MCF 10A (cell line): ENCODE measurements around the gene TGM6. TPM values are rescaled to one million over a fixed set of nuclear protein-coding genes. Genes with fewer than 3 reads are reported as not detected.

Experiments
- BruUV-seq: library from RNA; stranded (reverse); fragments of 400-500 nt; replicated peaks from 2 replicates; lab custom pipeline; 2021; lab: Mats Ljungman, UMichigan
- CTCF ChIA-PET: fragments of 300-600 bp; sonication (Branson Sonifier 250); formaldehyde crosslinking; extraction: SDS; loops from one replicate; lab custom pipeline; 2021; ENCODE audit warnings: antibody characterized with exemption, inconsistent platforms; lab: Yijun Ruan, JAX
- POLR2A ChIA-PET: fragments of 300-600, 350-650 bp; sonication (Branson Sonifier 250); formaldehyde crosslinking; extraction: SDS; loops from one replicate; lab custom pipeline; 2020; ENCODE audit warnings: antibody characterized with exemption, inconsistent platforms; lab: Yijun Ruan, JAX
- DNase-seq: peaks from one replicate; pipeline ENCODE4 v3.0.0-alpha.2; 2018; ENCODE audit not compliant: unreplicated experiment
- H3K27ac Mint-ChIP-seq: one replicate; pipeline ENCODE4 v1.8.0; 2022; ENCODE audit warnings: mild to moderate bottlenecking, low read depth, mixed read lengths; ENCODE audit not compliant: unreplicated experiment
- H3K27me3 Mint-ChIP-seq: one replicate; pipeline ENCODE4 v1.8.0; 2022; ENCODE audit warnings: mixed read lengths; ENCODE audit not compliant: insufficient read depth, unreplicated experiment
- H3K36me3 Mint-ChIP-seq: one replicate; pipeline ENCODE4 v1.8.0; 2022; ENCODE audit warnings: mild to moderate bottlenecking, moderate library complexity, mixed read lengths; ENCODE audit not compliant: insufficient read depth, unreplicated experiment
- H3K4me1 Mint-ChIP-seq: one replicate; pipeline ENCODE4 v1.8.0; 2022; ENCODE audit warnings: mixed read lengths; ENCODE audit not compliant: insufficient read depth, unreplicated experiment
- H3K4me3 Mint-ChIP-seq: one replicate; pipeline ENCODE4 v1.8.0; 2022; ENCODE audit warnings: mild to moderate bottlenecking, moderate library complexity, mixed read lengths; ENCODE audit not compliant: unreplicated experiment
- H3K9me3 Mint-ChIP-seq: one replicate; pipeline ENCODE4 v1.8.0; 2022; ENCODE audit warnings: mixed read lengths; ENCODE audit not compliant: unreplicated experiment
- intact Hi-C: fragments of 100-400 bp; cut with micrococcal nuclease; formaldehyde crosslinking; loops from 2 replicates; pipeline ENCODE4 v1.14.1; 2022
- total RNA-seq: library from RNA; stranded (reverse); gene quantifications from 2 replicates; pipeline ENCODE4 v1.2.3, GENCODE V29; 2022
- TF ChIP-seq, protein P1 (sequence below): fragments of 200-600 bp; IDR thresholded peaks from one replicate; pipeline ENCODE4 v1.8.0; 2022; ENCODE audit warnings: antibody characterized with exemption, mild to moderate bottlenecking; ENCODE audit not compliant: unreplicated experiment

Gene TGM6
- total RNA-seq, 1 experiment from 2014 or later: not detected

DNA sequence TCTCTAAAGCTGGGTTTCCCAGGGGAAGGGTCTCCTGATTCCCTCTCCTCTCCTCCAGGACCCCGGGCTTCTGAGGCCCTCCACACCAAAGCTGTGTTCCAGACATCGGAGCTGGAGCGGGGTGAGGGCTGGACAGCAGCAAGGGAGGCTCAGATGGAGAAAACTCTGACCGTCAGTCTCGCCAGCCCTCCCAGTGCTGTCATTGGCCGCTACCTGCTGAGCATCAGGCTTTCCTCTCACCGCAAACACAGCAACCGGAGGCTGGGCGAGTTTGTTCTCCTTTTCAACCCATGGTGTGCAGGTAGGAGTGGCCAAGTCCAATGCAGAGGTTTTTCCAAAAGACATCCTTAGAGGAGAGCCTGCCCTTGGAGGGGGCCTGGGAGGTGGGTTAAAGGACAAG, 14.4 kb downstream of the TGM6 start:
- BruUV-seq: no TSS peak

DNA sequence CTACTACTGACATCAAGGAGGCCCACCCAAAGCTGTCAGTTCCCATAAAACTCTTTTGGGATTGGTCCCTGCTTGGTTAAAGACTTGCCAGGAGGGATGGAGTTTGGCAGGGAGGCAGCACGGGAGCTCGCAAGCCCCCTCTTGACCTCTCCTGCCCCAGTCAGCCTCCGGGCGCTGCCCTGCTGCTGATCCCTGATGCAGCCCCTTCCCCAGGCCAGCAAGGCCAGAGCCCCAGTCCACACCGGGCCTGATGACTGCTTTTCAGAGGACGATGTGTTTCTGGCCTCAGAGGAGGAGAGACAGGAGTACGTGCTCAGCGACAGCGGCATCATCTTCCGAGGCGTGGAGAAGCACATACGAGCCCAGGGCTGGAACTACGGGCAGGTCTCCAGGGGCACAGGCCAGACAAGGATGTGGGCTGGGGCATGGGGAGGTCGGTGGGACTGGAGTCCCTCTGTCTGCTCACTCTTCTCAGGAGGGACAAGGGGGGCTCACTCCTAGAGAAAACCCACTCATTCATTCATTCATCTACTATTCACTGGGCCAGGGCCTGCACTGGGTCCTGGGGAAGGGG, 15.6 kb downstream of the TGM6 start:
- POLR2A ChIA-PET: no interaction called here
- intact Hi-C loops: no loop called here
- Mint-ChIP-seq H3K4me1 (no peaks in the 10 kb centered on the region), H3K9me3 (no peaks in the 10 kb centered on the region), H3K36me3 (no peaks in the 10 kb centered on the region), H3K4me3 (no peak overlapping the region), H3K27me3 (no peaks in the 10 kb centered on the region), H3K27ac (no peak overlapping the region)
- TF ChIP-seq, protein P1, sequence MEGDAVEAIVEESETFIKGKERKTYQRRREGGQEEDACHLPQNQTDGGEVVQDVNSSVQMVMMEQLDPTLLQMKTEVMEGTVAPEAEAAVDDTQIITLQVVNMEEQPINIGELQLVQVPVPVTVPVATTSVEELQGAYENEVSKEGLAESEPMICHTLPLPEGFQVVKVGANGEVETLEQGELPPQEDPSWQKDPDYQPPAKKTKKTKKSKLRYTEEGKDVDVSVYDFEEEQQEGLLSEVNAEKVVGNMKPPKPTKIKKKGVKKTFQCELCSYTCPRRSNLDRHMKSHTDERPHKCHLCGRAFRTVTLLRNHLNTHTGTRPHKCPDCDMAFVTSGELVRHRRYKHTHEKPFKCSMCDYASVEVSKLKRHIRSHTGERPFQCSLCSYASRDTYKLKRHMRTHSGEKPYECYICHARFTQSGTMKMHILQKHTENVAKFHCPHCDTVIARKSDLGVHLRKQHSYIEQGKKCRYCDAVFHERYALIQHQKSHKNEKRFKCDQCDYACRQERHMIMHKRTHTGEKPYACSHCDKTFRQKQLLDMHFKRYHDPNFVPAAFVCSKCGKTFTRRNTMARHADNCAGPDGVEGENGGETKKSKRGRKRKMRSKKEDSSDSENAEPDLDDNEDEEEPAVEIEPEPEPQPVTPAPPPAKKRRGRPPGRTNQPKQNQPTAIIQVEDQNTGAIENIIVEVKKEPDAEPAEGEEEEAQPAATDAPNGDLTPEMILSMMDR: no peak
- CTCF ChIA-PET: interaction anchor here (0.7 to 1.3 kb wide), 3 partner anchors 9 to 189 kb away, joined by 3 to 5 read pairs (median 3); no protein-coding TSS in a partner anchor
- DNase-seq: no peak
- no TSS peak for BruUV-seq

More for the DNA sequence above, 14.4 kb downstream of the TGM6 start:
- Mint-ChIP-seq H3K36me3 (no peaks in the 10 kb centered on the region), H3K27me3 (no peaks in the 10 kb centered on the region), H3K4me1 (no peaks in the 10 kb centered on the region), H3K27ac (no peak overlapping the region), H3K4me3 (no peak overlapping the region), H3K9me3 (no peaks in the 10 kb centered on the region)
- POLR2A ChIA-PET: interaction anchor here (0.6 kb wide), 2 partner anchors 61 to 195 kb away, joined by 3 read pairs; no protein-coding TSS in a partner anchor
- TF ChIP-seq, protein P1: no peak
- no peak for DNase-seq
- CTCF ChIA-PET: interaction anchor here (0.6 to 1.1 kb wide), 2 partner anchors 60 to 197 kb away, joined by 3 read pairs; no protein-coding TSS in a partner anchor
- intact Hi-C loops: no loop called here

DNA sequence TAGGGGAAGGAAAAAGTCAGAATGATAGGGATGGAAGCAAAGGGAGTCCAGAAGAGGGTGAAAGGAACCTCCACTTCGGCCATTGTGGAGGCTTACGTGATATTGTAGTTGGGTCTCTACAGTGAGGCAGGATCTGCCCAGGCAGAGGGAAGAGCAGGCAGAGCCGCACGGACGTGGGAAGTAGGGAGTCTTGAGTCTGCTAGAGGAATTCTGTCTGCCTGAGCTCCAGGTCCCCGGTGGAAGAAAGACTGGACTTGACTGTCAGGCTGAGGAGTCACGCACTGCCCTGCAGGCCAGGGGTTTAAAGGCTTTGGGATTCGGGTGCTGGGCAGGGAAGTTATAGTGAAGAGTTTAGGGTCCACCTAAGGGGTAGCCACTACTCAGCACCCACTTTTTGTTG, 16.4 kb downstream of the TGM6 start:
- Mint-ChIP-seq H3K36me3 (no peaks in the 10 kb centered on the region), H3K27ac (no peak overlapping the region), H3K4me3 (no peak overlapping the region), H3K4me1 (no peaks in the 10 kb centered on the region), H3K9me3 (no peaks in the 10 kb centered on the region), H3K27me3 (no peaks in the 10 kb centered on the region)
- CTCF ChIA-PET: interaction anchor here (0.7 to 1.3 kb wide), 3 partner anchors 10 to 240 kb away, joined by 3 to 5 read pairs (median 3); no protein-coding TSS in a partner anchor
- no TSS peak for BruUV-seq
- POLR2A ChIA-PET: no interaction called here
- intact Hi-C loops: no loop called here
- TF ChIP-seq, protein P1: no peak
- no peak for DNase-seq

DNA sequence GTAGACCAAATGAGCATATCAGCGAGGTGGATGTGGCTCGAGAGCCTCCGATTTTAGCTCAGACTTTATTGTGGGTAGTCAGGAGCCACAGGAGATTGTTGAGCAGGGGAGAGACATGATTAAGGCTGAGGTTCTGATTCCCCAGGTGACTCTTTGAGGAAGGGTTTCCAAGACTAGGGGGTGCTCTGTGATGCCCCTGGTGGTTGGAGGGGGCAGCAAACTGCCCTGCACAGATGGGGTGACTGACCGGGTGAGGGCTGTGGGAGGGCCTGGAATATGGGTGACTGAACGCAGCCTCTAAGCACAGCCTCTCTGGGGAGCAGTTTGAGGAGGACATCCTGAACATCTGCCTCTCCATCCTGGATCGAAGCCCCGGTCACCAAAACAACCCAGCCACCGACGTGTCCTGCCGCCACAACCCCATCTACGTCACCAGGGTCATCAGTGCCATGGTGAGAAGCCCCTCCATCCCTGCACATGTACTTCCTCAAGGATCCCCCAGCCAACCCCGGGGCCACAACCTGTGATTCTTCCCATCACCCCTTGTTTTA, 17.0 kb downstream of the TGM6 start:
- Mint-ChIP-seq H3K4me3 (no peak overlapping the region), H3K27me3 (no peaks in the 10 kb centered on the region), H3K36me3 (no peaks in the 10 kb centered on the region), H3K4me1 (no peaks in the 10 kb centered on the region), H3K27ac (no peak overlapping the region), H3K9me3 (no peaks in the 10 kb centered on the region)
- BruUV-seq: no TSS peak
- intact Hi-C loops: no loop called here
- ChIA-PET POLR2A (no interaction called here), CTCF (interaction anchor here (0.7 to 1.6 kb wide), 3 partner anchors 55 to 239 kb away, joined by 3 to 5 read pairs (median 4); no protein-coding TSS in a partner anchor)
- TF ChIP-seq, protein P1: no peak
- no peak for DNase-seq
